RPMI8226 (cell line): ENCODE results near the gene JPT1.
"Not testable (repeated sequence)": the region's sequence is repeated elsewhere in the genome, so short reads cannot be mapped to it uniquely, and the experiment has no call there.

Experiments used
- DNase-seq: peaks from one replicate; pipeline ENCODE4 v3.0.0-alpha.2; 2015

The JPT1 gene

DNA sequence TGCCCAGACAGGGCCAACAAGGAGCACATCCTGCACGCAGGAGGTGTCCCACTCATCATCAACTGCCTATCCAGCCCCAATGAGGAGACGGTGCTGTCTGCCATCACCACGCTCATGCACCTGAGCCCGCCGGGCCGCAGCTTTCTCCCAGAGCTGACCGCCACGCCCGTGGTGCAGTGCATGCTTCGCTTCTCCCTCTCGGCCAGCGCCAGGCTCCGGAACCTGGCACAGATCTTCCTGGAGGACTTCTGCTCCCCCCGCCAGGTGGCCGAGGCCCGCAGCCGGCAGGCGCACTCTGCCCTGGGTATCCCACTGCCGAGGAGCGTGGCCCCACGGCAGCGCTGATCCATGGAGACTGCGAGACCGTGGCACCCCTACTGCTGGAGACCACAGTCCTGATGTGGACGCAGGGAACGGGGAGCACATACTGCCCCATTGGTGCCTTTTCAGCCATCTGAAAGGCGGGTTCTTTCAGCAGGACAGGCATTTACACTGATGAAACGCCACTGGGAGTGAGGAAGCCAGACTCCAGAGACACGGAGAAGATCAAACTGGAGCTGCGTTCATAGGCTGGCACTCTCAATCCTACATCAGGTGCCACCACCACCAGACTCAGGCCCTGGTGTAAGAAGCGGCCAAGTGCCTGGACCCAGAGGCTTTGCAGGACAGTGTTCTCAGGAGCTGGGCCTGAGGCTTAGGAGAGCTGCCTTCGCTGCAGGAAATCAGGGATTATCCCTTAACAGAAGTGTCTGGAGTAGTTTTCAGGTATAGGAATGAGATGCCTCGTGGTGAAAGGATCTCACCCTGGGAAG is 25.4 kb downstream of the JPT1 start:
- no peak for DNase-seq

DNA sequence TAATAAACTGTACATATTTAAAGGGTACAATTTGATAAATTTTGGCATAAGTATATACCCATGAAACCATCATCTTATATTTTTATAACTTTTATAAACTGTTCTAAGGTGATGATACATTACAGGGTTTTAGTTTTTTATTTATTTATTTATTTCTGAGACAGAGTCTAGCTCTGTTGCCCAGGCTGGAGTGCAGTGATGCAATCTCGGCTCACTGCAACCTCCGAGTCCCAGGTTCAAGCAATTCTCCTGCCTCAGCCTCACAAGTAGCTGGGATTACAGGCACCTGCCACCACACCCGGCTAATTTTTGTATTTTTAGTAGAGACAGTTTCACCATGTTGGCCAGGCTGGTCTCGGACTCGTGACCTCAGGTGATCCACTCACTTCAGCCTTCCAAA is 26.4 kb downstream of the JPT1 start:
- not testable (repeated sequence) for DNase-seq

DNA sequence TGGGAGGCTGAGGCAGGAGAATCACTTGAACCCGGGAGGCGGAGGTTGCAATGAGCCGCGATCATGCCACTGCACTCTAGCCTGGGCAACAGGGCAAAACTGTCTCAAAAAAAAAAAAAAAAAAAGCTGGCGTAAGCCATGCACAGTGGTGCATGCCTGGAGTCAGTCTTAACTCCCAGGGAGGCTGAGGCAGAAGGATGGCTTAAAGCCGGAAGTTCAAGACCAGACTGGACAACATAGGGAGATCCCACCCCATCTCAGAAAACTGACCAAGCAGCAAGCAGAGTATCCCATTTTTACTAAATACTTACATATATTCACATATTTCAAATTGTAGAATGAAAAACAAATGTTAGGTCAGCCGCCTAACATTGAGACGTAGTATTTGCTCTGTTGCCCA is 27.4 kb downstream of the JPT1 start:
- no peak for DNase-seq

DNA sequence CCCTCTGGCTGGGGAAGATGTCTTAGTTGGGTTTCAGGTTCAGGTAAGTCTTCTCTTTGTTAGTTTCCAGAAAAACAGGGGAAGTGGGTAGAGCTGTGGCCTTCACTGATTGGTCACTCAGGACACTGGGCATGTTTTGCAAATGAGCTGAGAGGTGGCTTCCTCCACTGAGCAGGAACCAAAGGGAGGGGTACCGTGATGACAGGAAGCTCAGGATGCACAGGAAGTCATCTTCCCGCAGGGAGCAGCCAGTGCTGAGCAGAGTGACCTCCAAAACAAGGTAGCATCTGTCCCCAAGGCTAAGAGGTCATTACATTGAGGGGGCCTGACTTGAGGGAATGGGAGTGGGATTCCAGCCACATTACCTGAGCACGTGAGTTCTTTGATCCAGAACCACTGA is 28.3 kb downstream of the JPT1 start:
- DNase-seq: no peak

DNA sequence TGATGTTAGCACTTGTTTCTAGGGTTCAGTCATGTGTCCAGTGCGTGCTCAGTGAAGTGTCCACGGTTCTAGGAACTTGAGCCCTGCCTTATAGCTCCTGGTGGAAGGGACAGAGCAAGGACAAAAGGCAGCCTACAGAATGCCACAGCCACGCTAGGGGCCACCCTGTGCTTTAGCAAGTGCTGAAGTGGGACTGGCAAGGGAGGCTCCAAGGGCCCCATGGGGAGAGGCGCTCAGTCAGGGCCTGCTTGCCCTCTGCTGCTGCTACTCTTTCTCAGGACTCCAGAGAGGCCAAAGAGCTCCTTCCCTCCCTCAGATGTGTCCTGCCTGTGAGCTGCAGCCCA is 29.5 kb downstream of the JPT1 start:
- DNase-seq: no peak

DNA sequence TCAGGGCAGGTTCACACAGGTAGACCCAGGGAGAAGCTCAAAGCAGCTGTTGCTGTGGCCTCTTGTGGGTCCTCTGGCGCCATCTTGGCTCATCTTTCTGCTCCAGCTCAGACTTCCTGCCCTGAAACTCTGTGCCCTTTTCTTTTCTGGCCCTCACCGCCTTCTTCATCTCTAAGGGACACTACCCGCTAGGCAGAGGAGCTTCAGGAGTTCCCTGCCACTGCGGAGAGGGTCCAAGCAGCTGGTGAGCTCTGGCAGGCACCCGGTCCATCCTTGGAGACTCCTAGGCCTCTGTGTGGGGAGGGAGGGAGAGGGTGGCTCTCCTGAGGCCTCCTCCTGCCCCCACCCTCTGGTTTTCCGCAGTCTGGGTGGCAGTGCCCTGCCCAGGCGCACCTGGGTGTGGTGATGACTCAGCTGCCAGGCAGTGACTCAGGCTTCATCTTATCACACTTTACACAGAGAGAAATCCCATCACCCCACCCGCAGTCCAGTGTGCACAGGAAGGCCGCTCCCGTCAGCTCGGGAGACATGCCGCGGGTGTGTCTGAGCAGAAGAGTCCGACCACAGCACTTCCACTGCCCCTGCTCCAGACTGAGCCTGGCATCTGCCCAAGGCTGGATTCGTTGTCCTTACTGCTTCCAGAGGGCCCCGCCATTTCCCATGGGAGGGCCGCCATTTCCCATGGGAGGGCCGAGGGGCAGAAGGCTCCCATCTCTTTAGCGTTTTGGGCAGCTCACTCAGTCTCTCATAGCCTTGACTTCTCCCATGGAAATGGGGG is 30.1 kb downstream of the JPT1 start:
- DNase-seq: no peak

DNA sequence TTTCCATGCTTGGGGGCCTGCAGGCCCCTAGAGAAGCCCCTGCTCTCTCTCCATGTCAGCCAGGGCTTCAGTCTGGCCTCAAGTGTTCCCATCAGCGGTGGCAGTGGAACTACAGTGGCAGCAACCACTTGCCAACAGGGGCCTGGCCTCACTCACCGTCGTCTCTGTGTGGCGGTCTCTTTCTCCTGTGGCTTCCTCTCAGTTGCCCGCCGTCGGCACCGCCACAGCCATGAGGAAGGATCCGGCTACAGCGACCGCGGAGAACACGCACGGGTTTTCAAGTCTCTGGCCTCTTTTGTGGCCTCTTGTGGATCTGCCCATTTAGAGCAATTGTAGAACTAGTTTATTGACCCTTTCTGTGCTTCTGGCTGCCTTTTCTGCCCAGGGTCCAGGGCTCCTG is 36.0 kb downstream of the JPT1 start:
- DNase-seq: no peak

DNA sequence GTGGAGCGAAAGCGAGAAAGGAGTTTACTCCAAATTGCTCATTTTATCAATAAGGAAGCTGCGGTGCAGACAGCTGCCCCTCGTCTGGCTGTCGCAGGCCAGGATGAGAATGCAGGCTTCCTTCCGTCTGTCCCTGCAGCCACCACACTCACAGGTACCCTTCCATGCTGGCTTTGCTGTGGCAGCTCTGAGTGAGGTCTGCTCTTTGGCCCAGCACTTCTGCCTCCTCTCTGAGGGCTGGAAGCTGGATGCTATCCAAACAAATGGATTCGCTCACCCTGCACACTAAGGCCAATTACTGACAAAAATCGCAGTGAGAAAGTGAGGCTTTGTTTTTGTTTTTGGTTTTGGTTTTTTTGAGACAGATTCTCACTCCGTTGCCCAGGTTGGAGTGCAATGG is 37.6 kb downstream of the JPT1 start:
- DNase-seq: no peak

DNA sequence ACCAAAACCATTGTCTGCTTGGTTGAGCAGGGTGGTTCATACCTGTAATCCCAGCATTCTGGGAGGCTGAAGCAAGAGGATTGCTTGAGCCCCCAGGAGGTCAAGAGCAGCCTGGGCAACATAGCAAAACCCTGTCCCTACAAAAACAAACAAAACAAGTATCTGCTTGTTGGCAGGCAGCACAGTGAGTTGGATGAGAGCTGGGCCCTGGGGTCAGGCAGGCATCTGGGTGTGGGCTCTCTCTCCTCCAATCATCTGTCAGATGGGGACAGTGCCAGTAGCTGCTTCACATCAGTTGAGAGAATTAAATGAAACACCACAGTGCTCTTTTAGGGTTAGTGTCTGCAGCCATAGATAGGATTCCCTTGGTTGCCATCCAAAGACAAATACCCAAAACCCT is 38.8 kb downstream of the JPT1 start:
- no peak for DNase-seq

DNA sequence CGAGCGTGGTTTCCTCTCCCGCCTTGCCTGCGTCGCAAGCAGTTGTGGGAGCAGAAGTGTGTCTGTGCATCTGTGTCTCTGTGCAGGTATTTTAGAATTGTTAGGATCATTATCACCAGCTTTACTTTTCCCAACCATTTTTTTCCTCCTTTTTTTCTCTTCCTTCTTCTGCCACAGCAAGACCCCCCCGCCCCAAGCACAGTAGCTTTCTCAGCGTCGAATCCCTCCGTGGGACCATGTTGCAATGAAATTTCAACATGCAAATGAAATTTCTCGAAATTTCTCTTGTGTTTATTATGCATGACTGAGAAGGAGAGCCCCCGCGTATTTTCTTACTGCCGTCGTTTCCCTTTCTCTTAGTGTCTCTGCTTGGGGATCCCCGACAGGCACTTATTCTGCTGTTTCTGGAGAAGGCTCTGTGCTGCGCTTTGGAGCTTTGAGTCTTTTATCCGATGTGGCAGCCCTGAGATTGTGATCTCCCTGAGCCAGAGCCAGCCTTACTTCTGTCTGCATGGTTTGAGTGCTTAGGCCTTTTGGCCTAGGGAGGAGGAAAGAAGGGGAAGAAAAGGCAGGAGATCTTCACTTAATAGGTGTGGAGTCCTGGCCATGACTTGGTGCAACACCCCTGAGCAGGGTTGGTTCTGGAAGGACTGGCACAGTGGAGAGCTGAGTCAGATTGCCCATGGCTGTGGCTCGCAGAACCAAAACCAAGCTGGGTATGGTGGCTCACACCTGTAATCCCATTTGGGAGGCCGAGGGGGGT is 39.6 kb downstream of the JPT1 start:
- no peak for DNase-seq

DNA sequence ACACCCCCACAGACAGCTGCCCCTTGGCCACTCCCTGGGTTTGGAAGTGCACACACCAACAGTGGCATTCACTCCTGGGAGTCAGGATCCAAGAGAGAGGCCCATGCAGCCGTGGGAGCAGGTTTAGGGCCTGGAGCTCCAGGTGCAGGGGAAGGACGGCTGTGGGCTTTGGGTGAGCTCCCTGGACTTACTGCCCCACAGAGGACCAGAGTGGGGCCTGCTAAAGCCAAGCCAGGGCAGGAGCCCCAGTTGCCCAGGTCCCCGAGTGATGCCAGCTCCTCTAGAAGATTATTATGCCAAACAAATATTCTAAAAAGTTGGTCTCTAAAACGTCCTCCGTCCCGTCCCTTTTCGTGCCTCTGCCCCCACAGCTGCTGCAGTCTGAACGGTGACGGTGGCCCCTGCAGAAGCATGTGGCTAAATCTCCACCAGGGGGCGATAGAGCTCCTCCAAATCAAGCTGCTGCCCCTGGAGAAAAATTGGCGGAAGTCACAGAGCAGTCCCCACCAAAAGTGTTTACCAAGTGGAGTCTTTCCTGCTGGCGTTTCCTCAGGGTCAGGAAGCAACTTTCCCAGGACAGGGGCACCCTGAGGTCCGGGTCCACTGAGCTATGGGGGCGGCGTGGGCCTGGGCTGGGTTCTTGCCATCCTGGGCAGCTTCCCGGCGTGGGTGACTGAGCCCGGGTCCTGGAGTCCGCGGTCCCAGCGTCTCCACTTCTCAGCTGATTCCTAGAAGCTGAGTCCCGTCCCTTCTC is 40.3 kb downstream of the JPT1 start:
- peak; percentile 88 for DNase-seq

DNA sequence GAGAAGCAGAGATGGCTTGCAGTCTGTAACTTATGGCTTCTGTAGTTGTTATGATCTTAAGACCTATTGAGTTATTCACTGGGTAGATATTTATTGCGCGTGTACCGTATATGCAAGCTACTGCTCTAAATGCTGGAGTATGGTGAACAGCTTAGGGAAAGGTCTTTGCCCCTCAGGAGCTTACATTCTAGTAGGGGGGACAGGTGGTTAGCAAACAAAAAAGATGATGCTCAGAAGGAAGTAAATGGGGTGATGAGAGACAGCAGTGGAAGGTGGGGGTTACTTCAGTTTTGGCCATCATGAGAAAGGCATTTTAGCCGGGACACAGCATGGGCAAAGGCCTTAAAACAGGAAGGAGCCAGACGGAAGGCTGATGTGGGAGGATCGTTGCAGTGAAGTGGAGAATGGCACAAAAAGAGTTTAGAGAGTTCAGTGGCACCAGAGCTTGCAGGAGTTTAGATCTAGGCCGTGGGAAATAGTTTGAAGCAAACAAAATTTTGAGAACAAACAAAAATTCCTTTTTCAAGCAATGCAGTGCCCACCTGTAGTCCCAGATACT is 42.5 kb downstream of the JPT1 start:
- no peak for DNase-seq

DNA sequence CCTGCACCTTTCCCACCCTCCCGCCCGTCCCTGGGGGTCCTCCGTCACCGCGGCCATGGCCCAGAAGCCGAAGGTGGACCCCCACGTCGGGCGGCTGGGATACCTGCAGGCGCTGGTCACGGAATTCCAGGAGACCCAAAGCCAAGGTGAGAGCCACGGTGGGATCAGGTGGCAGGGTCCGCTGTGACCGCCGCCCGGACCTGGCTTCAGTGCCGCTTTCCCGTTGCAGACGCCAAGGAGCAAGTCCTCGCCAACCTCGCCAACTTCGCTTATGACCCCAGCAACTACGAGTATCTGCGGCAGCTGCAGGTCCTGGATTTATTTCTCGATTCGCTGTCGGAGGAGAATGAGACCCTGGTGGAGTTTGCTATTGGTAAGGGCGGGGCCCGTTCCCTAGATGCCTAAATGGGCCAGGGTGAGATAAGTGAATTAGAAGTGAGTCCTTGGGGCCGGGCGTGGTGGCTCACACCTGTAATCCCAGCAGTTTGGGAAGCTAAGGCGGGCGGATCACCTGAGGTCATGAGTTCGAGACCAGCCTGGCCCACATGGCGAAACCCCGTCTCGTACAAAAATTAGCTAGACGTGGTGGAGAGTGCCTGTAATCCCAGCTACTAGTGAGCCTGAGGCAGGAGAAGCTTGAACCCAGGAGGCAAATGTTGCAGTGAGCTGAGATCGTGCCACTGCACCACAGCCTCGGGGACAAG is 43.9 kb downstream of the JPT1 start:
- DNase-seq: peak; percentile 48

DNA sequence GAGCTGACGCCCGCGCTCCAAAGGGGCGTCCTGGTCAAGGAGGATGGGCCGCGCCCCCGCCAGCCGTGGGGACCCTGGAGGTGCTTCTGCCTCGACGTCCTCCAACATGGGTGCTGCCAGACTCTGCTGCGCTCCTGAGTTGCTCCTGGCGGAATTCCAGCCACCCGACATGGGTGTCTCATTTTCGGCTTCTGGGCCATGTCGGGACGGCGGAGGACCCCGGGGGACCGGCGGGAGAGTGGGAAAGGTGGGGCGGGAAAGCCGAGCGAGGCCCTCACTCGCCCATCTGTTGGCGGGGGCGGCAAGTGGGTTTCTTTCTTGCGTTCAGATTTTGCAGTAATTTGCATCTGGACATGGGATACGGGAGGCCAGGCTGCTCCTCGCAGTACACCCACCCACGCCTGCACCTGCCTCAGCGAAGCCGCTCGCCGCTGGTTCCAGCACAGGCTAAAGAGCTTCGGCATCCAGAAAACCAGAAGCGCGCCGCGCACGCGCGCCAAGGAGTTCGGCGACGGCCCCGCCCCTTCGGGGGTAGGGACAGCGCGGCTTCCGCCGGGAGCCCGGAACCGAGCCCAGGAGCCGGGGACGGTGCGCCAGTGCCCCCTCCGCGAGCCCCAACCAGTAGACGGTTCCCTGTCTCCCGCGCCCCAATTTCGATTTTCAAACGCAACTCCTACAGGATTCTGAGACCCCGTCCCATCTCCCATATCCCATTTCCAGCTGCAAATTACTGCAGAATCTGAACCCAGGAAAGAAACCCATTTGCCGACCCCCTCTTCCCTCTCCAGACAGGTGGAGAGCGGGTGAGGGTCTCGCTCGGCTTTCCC is 44.7 kb downstream of the JPT1 start, which contains the start of gene ARMC7:
ARMC7 (plus strand) TSS at position 563 of the 827 bp plus-strand sequence. CDS start 320 bp downstream, outside the sequence.
- DNase-seq: peak; percentile 94

DNA sequence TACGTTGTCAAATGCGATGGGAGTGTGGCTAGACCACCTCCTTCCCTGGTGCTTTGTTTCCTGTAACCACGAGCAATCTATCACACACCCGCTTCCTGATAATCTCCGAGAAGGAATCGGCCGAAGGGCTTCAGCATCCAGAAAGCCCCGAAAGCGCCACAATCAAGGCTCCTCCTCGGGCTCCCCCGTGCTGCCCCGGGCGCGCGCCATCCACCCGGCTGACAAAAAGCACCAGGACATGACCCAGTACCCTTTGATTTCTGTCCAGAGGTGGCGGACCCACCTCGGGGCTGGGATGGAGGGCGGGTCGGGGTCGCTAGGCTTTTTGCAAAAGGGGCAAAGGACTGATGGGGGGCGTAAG is 45.3 kb downstream of the JPT1 start:
- DNase-seq: no peak

DNA sequence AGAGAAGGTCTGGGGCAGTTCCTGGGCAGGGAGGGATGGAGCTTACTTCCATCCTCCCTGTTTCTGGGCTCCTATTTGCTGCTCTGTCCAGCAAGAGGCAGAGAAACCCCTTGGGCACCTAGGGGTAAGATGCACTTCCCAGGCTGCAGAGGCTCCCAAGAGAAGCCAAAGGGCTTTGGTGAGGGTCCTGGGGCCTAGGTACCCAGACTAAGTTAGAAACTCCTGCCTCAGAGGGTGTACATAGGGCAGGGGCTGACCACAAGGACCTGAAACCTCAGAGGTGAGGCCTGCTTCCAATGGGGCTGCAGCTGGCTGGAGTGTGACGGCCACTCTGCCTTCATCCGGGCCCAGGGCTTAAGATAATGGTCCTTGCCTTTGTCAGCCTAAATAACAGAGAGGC is 46.1 kb downstream of the JPT1 start:
- DNase-seq: no peak

DNA sequence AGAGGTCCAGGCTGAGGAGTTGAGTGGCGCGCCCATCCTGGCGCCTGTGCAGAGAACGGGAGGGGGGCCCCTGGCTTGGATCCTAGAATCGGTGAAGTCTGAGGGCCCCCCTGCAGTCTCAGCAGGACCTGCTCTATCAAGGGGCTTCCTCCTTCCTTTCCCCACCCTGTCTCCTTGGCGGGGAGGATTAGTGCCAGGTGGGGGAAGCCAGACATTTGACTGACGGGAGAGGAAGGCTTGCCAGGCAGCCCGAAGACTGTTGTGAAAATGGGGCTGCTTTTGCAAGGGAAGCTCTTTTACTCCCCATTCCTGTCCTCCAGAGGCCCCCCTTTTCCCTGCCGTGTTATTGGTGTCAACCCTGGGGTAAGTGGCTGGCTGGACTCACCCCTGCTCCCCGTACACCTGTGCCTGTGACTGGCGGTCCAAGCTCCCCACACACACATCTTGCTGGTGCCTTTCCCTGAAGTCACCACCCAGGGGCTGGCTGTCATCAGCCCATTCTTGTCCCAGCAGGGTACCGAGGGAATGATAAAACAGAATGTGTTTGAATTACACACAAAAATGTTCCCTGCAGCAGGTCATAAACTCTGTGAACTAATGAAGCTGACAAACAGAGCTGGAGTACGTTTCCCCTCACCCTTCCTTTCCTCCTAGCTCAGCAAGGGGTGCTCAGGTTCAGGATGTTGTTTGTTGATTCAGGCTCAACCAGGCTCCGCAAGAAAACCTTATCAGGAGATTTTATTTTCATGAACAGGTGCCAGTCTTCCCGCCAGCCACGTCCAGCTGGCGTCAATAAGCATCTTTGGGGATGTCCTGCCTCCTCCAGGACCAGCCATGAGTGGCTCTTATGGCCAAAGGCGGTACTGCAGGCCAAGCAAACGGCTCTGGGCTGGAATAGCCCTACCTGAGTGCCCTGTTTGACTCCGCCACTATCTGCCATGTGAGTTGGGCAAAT is 48.9 kb downstream of the JPT1 start:
- DNase-seq: peak; percentile 84

DNA sequence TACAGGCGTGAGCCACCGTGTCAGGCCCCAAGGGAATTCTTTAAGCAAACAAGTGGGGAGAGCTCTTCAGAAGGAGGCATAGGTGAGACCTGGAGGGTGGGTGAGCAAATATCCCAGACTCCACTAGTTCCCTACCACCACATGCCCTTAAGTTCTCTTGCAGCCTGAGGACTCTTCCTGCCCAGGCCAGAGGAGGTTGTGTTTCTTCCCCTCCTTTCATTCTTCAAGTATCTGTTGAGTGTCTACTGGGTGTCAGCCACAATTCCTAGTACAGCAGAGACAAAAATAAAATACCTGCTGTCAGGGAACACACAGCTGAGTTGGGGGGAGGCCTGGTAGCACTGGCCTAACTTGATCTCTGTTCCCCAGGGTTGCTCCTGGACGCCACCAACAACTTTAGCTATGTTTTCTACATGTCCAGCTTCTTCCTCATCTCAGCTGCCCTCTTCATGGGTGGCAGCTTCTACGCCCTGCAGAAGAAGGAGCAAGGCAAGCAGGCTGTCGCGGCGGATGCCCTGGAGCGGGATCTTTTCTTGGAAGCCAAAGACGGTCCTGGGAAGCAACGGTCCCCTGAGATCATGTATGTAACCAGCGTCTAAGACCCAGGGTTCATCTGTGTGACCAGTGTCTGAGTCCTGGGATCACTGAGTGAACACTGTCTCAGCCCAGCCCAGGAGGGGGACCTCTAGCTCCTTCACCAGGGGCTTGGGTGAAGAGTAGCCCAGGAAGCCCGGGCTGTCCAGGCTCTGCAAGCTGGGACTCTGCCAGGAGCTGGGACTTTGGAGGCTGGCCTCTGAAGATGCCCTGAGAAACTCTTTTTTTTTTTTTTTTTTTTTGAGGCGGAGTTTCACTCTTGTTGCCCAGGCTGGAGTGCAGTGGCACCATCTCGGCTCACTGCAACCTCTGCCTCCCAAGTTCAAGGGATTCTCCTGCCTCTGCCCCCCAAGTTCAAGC is 50.4 kb downstream of the JPT1 start:
- DNase-seq: peak; percentile 30
